Coronary artery (tissue), 2 donors: ENCODE measurements around the gene VANGL2.

Source experiments
- DNase-seq: peaks from one replicate; pipeline ENCODE4 v3.0.0-alpha.2; 2017; ENCODE audit warnings: low spot score
- H3K27ac ChIP-seq, 2 donors: fragments of 200-600 bp; sonication (generic); one replicate each; pipeline ENCODE4 v1.5.1; 2016 to 2019
- H3K4me3 ChIP-seq: fragments of 200-600 bp; sonication (generic); 2 replicates; pipeline ENCODE4 v1.5.1; 2016; ENCODE audit warnings: mild to moderate bottlenecking, moderate library complexity
- TF ChIP-seq, protein P1 (sequence below): fragments of 200-600 bp; sonication (generic); IDR thresholded peaks from one replicate; pipeline ENCODE4 v1.5.1; 2019; ENCODE audit warnings: antibody characterized with exemption

Gene VANGL2

DNA sequence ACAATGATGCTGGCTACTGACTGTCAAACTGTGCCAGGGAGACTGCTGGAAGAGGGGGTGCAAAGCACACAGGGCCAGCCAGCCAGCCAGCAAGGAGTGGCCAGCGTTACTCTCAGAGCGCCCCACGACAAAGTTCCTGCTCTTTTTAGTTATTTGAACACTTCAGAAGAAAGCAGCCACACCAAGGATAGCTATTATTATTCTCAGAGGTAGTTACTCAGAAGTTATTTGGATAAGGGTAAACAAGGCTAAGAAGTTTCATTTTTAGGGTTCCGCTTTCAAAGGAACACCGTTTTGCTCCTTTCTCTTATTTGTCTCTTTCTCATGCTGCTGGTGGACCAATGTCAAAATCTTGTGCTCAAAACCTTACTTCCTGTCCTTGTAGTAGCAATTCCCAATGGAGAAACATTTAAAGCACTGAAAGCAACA is 59.9 kb downstream of the VANGL2 start:
- no peak overlapping the region for H3K27ac ChIP-seq
- DNase-seq, result no peak
- TF ChIP-seq, protein P1, sequence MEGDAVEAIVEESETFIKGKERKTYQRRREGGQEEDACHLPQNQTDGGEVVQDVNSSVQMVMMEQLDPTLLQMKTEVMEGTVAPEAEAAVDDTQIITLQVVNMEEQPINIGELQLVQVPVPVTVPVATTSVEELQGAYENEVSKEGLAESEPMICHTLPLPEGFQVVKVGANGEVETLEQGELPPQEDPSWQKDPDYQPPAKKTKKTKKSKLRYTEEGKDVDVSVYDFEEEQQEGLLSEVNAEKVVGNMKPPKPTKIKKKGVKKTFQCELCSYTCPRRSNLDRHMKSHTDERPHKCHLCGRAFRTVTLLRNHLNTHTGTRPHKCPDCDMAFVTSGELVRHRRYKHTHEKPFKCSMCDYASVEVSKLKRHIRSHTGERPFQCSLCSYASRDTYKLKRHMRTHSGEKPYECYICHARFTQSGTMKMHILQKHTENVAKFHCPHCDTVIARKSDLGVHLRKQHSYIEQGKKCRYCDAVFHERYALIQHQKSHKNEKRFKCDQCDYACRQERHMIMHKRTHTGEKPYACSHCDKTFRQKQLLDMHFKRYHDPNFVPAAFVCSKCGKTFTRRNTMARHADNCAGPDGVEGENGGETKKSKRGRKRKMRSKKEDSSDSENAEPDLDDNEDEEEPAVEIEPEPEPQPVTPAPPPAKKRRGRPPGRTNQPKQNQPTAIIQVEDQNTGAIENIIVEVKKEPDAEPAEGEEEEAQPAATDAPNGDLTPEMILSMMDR, result no peak
- no peak overlapping the region for H3K4me3 ChIP-seq

DNA sequence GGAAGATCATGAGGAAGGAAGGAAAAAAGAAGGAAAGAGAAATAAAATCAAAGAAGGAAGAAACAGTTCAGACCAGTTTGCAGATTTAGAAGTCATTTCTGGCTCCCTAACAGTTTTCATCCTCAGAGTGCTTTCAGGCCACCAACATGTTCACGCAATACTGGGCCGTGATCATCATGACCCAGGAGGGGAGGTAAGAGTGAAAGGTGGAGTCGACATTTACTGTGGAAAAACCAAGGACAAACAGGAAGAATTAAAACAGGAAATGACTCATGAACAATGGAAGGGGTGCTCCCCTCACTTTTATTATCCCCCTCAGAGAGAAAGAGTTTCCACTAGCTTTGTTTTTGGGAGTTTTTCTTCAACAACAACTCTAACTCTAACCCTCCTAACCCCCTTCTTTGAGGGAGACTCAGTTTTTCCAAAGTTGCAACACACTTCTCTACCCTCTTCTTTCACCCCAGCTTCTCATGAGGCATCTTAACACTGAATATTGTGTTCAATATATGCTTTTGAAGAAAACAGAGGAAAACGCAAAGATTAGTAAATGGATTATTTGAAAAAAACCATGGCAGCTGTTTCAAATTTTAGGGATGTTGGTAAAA is 60.4 kb downstream of the VANGL2 start:
- TF ChIP-seq, protein P1, result no peak
- no peak for DNase-seq
- no peak overlapping the region for H3K4me3 ChIP-seq
- H3K27ac ChIP-seq, result no peak overlapping the region

DNA sequence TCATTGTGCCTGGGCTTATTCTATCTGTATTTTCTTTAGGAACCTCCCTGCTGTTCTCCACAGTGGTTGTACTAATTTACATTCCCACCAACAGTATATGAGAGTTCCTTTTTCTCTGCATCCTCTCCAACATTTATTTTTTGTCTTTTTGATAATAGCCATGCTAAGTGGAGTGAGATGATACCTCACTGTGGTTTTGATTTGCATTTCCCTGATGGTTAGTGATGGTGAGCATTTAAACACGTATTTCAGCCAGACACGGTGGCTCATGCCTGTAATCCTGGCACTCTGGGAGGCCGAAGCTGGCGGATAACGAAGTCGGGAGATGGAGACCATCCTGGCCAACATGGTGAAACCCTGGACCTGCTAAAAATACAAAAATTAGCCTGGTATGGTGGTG is 64.8 kb downstream of the VANGL2 start:
- Histone ChIP-seq H3K4me3 (no peak overlapping the region), H3K27ac (no peak overlapping the region)
- DNase-seq, result no peak
- TF ChIP-seq, protein P1, result no peak

DNA sequence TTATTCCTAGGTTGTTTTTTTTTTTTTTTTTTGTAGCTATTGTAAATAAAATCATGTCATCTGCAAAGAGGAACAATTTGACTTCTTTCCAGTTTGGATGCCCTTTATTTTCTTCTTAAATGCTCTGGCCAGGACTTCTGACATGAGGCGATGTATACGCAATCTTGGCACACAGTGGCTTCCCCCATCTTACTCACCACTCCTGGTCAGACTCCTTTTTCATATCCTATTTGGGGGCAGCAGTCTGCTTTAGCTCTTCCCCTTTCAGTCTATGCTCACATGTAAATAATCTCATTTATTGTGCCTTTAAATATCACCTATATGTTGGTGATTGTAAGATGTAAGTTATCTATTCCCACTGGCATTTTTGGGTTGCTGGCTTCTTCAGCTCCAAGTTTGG is 66.6 kb downstream of the VANGL2 start:
- no peak overlapping the region for H3K27ac ChIP-seq
- H3K4me3 ChIP-seq, result no peak overlapping the region
- no peak for DNase-seq
- TF ChIP-seq, protein P1, result no peak

DNA sequence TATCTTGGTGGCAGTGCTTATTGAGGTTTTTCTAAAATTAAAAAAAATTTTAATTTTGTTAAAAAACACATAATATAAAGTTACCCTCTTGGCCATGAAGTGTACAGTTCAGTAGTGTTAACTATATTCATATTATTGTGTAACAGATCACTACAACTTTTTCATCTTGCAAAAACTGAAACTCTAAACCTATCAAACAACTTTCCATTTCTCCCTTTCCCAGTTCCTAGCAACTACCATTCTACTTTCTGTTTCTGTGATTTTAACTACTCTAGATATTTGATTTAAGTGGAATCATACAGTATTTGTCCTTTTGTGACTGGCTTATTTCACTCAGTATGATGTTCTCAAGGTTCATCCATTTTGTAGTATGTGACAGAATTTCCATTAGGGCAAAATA is 67.2 kb downstream of the VANGL2 start:
- no peak for DNase-seq
- TF ChIP-seq, protein P1, result no peak
- Histone ChIP-seq H3K27ac (no peak overlapping the region), H3K4me3 (no peak overlapping the region)

DNA sequence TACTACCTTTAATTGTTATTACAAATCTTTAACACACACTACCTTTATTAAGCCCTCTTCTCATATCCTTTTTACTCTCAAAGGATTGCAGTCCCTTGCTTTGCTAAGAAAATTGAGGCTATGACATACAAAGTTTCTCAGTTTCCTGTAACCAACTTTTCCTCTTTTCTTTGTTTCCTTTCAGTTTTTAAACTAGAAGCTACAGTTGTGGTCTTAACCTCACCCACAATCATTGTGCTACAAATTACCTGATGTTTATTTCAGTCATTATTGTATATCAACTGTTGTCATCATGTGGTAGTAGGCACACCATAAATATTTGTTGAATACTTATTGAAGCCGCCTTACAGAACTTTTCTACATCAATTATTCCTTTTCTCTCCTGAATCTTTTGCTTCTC is 70.9 kb downstream of the VANGL2 start:
- TF ChIP-seq, protein P1, result no peak
- H3K4me3 ChIP-seq, result no peak overlapping the region
- no peak for DNase-seq
- H3K27ac ChIP-seq, result no peak overlapping the region

DNA sequence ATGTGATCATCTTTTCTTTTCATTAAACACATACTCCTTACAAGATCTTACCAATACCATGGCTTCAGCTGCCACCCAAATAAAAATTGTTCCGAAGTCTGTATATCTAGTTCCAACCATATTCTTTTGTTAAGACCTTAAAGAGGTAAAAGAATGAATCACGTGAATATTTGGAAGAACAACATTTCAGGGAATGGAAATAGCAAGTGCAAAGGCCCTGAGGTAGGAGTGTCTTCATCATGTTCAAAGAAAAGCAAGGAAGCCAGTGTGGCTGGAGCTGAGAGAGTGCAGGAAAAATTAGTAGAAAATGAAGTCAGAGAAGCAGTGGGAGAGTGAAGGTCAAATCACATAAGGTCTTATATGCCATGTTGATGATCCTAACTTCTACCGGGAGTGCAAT is 71.7 kb downstream of the VANGL2 start:
- TF ChIP-seq, protein P1, result no peak
- no peak overlapping the region for H3K4me3 ChIP-seq
- H3K27ac ChIP-seq, result no peak overlapping the region
- DNase-seq, result no peak
